Stromal cell of bone marrow (primary cell): ENCODE data around the gene ACOT13.
"Not testable (repeated sequence)": the region's sequence is repeated elsewhere in the genome, so short reads cannot be mapped to it uniquely, and the experiment has no call there.

Source experiments
- DNase-seq: peaks from one replicate; pipeline ENCODE4 v3.0.0-alpha.2; 2012; ENCODE audit warnings: low read depth

The ACOT13 gene

DNA sequence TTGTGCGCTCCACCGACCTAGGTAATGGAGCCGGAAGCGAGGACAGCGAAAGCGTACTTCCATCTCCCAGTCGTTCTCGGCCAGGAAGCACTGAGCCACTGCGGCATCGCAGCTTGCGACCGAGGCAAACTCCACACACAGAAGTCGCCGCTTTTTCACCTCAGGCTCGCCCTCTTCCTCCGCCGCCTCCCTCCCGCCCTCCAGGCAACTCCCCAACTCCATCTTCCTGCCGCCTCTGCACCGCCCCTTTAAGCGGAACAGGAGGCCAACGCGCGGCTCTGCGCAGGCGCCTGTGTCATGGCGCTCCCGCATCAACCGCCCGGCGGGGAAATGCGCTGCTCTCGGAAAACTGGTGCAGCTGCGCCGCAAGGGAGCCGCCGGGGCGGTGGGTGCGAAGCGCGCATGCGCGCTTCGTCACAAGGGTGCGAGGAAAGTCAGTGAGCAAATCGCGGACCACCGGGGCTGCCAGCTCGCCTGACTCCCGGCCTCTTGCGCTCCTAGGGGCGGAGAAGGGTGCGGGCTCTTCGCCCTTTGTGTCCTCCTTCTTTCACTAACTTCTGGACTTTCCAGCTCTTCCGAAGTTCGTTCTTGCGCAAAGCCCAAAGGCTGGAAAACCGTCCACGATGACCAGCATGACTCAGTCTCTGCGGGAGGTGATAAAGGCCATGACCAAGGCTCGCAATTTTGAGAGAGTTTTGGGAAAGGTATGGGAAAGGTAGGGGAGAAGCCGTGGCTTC lies at the start of gene ACOT13, which contains the start of gene TDP2:
Gene ACOT13, plus strand, starts transcription at position 437 of the 737 bp plus-strand sequence. Its CDS starts 187 bp downstream, at position 624.
Gene TDP2, minus strand, starts transcription at position 259 of the 737 bp plus-strand sequence. Its CDS starts 37 bp downstream, at position 222.
- DNase-seq = peak; percentile 94

GRCh38 chr6:24619661-24620060 lies 47.2 kb upstream of the ACOT13 start:
- no peak for DNase-seq

DNA sequence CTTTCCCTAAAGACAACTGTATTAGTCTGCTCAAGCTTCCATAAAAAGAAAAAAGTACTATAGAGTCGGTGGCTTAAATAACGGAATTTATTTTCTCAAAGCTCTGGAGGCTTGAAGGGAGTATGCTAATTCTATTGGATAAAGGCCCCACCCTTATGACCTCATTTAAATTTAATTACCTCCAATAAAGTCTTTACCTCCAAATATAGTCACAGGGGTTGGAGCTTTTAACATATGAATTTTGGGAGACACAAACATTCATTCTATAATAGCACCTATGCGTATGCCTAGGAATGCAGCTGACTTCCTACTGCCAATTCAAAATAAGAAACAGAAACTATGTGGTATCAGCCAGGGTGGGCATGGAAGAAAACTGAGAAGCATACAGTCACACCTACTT lies 46.2 kb upstream of the ACOT13 start:
- no peak for DNase-seq

DNA sequence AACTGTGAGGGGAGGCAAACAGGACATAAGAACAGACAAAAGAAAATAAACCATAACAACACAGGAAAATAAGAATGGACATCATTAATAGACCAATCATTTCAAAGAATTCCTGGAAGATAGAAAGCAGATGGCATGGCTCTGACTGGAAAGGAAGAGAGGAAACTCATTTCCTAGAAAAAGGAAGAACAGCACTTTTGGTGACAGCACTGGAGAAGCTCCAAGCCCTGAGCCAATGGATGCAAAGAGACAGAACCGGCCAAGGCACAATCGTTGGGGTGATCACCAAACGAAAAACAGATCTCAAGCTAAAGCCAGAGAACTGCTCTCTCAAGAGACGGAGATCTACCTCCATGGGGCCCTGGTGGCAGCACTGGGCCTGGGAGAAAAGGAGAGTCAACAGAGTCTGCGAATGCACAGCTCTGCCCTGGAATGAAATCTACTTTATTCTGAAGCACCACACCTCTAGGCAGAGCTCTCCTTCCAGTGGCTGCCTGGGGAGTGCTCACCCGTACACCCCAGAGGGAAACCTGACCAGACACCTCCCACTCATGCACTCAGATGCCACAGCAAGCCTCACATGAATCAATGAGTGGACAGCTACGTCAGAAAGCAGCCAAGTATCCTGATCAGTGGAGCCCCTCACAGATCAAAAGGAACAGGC lies 45.1 kb upstream of the ACOT13 start:
- no peak for DNase-seq

- no peak for DNase-seq
Observed at GRCh38 chr6:24630856-24631505, 35.9 kb upstream of the ACOT13 start.

DNA sequence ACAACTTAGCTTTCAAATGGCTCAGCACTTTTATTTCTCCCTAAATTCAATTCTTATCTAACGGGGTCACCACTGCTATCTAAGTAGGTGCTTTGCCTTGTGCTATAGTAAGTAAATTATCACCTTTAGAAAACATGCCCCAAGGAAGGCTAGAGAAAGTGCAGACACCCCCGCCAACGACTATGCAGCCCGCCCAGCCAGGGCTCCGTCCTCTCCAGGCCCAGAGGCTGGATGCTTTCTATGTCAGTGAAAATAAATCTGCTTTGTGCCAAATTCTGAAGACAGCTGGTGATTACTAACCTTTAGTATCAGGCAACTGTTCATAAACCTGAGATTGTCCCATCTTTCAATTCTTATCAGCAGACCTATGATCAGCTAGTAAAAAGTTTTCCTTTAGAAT lies 35.2 kb upstream of the ACOT13 start:
- no peak for DNase-seq

DNA sequence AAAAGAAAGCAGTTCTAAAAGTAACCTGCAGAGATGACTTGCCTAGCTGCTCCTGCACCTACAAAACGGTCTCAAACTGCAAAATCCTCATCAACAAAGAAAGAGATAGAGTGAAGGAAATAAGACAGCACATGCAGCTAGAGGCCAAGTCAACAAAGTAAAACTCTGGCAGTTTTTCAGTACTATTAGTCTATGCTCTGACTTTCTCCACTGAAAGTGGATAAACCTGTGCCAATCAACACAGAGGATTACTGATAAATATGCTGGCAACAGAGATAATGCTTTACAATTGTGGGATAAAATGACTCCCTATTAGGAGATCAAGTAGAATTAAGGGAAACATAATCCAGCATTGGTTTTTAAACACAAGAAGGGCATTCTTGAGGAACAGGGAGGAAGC lies 34.3 kb upstream of the ACOT13 start:
- no peak for DNase-seq

- DNase-seq = no peak
Observed at GRCh38 chr6:24636681-24637080, 30.2 kb upstream of the ACOT13 start.

- no peak for DNase-seq
Observed at GRCh38 chr6:24640166-24640565, 26.7 kb upstream of the ACOT13 start.

DNA sequence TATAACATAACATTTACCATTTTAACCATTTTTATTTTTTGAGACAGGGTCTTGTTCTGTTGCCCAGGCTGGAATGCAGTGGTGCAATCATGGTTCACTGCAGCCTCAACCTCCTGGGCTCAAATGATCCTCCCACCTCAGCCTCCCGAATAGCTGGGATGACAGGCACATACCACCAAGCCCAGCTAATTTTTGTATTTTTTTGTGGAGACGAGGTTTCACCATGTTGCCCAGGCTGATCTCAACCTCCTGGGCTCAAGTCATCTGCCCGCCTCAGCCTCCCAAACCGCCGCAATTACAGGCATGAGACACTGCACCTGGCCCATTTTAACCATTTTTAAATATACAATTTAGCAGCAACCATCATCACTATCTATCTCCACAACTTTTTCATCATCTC lies 26.2 kb upstream of the ACOT13 start:
- DNase-seq = not testable (repeated sequence)

GRCh38 chr6:24642061-24642460 lies 24.8 kb upstream of the ACOT13 start:
- DNase-seq = no peak

DNA sequence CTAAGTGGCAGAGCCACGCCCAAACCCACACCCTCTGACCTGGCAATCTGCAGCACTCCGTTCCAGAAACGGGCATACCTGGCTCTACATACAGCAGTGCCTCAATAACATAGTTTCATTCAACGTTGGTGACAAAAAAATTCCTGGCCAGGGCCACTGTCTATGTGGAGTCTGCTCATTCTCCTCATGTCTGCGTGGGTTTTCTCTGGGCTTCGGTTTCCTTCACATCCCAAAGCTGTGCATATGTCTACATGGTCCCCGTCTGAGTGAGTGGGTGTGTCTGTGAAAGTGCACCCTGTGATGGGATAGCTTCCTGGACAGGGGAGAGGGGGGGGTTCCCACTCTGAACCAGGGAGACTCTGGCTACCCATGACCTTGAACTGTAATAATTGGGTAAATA lies 23.0 kb upstream of the ACOT13 start:
- no peak for DNase-seq

DNA sequence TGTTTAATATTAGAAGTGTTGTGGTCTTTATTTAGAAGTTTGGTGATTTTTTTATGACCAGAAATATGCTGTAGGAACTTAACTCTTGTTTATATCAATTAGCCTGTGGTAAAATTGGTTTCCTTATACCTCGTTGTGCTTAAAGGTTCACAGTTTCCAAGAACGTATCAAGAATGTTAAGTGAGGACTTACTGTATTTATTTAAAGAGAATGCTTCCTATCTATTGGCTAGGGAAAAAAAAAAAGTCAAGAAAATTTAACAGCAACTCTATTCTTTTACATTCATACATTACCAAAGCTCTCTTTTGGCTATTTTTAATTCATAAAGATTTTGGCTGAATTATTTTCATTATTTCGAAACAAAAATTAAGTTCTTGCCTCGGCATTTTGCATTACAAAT lies 22.5 kb upstream of the ACOT13 start:
- no peak for DNase-seq

DNA sequence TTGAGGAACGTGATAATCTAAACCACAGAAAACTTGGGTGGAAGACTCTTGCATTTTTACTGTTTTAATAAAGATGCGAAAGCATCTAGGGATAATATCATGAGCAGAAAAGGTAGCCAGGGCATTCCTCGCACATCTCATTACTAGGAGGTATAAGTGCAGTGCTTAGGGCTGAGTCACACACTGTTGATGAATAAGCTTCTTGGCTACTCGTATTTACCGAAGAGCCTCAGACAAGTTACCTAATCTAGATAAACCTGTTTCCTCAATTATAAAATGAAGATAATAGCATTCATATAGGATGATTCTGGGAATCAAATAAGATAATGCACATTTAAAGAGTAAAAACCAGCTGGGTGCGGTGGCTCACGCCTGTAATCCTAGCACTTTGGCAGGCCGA lies 20.1 kb upstream of the ACOT13 start:
- DNase-seq = no peak

DNA sequence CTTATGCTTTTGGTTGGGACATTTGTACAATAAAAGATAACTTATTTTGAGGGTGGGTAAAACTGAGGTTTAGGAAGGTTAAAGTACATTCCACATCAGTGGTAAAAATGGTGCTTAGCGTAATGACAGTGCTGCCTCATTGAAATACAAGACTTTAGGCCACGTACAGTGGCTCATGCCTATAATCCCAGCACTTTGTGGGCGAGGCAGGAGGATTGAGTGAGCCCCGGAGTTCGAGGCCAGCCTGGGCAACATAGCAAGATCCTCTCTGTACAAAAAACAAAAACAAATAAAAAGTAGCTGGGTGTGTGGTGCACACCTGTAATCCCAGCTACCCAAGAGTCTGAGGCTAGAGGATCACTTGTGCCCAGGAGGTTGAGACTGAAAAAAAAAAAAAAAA lies 18.6 kb upstream of the ACOT13 start:
- no peak for DNase-seq

DNA sequence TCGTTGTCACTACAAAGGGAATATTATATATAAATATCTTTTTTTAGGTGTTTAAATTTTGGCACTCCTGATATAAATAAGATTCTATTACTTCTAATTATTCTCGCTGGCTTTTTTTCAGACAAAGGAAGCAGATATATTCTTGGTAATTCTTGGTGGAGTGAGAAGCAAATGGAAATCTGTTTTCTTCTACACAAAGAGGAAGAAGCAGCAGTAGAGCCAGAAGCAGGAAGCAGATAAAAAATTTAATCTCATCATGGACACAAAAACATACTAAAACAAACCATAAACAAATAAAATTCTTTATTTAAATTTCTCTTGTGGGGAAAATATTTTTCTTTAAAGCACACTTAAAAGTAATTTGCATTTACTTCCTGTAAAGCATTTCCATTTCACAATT lies 17.2 kb upstream of the ACOT13 start:
- no peak for DNase-seq

DNA sequence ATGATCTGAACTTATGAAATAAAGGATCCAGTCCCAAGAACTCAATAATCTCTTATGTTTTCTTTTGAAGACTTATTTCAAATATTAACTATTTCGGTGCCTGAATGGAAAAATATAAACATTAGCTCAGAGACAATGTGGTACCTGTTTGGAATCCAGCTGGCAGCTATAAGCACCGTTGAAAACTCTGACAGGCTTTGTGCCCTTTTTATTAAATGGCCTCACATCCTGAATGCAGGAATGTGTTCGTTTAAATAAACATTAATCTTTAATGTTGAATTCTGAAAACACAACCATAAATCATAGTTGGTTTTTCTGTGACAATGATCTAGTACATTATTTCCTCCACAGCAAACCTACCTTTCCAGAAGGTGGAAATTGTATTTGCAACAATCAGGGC lies 16.5 kb upstream of the ACOT13 start:
- no peak for DNase-seq

- no peak for DNase-seq
Observed at GRCh38 chr6:24655215-24655614, 11.7 kb upstream of the ACOT13 start.

GRCh38 chr6:24658573-24659560 lies 8.0 kb upstream of the ACOT13 start:
- DNase-seq = peak; percentile 77

GRCh38 chr6:24659561-24659960 lies 7.3 kb upstream of the ACOT13 start:
- DNase-seq = no peak

GRCh38 chr6:24660105-24660504 lies 6.8 kb upstream of the ACOT13 start:
- DNase-seq = no peak

GRCh38 chr6:24661759-24662158 lies 5.1 kb upstream of the ACOT13 start:
- not testable (repeated sequence) for DNase-seq
